Neural progenitor cell (in vitro differentiated cells): ENCODE results near the gene RASA2. TPM values are rescaled to one million over a fixed set of nuclear protein-coding genes. Genes with fewer than 3 reads are reported as not detected.

ENCODE experiments used
- DNase-seq: peaks from one replicate; pipeline ENCODE4 v3.0.0-alpha.2; 2016; ENCODE audit warnings: low spot score
- H2AFZ ChIP-seq: fragments of 200-600 bp; sonication (generic); replicated peaks from 2 replicates; pipeline ENCODE4 v1.6.1; 2016; ENCODE audit warnings: antibody characterized with exemption
- H3F3A ChIP-seq: fragments of 200-600 bp; sonication (generic); 2 replicates; pipeline ENCODE4 v1.6.1; 2016; ENCODE audit warnings: antibody characterized with exemption, low read depth
- H3K27ac ChIP-seq: fragments of 200-600 bp; sonication (generic); 2 replicates; pipeline ENCODE4 v1.5.1; 2016; ENCODE audit warnings: mild to moderate bottlenecking
- H3K27me3 ChIP-seq: fragments of 200-600 bp; sonication (generic); 2 replicates; pipeline ENCODE4 v1.6.1; 2016; ENCODE audit warnings: mild to moderate bottlenecking, moderate library complexity
- H3K36me3 ChIP-seq: fragments of 200-600 bp; sonication (generic); 2 replicates; pipeline ENCODE4 v1.5.1; 2016
- H3K4me1 ChIP-seq: fragments of 200-600 bp; sonication (generic); 2 replicates; pipeline ENCODE4 v1.6.1; 2016; ENCODE audit warnings: mixed run types
- H3K4me2 ChIP-seq: fragments of 200-600 bp; sonication (generic); 2 replicates; pipeline ENCODE4 v1.6.1; 2016
- H3K4me3 ChIP-seq: fragments of 200-600 bp; sonication (generic); 2 replicates; pipeline ENCODE4 v1.5.1; 2016
- H3K79me2 ChIP-seq: fragments of 200-600 bp; sonication (generic); 2 replicates; pipeline ENCODE4 v1.6.1; 2016; ENCODE audit warnings: low read depth
- H3K9ac ChIP-seq: fragments of 200-600 bp; sonication (generic); 2 replicates; pipeline ENCODE4 v1.6.1; 2016
- H3K9me3 ChIP-seq: fragments of 200-600 bp; sonication (generic); 2 replicates; pipeline ENCODE4 v1.5.1; 2016; ENCODE audit warnings: low read depth
- H4K20me1 ChIP-seq: fragments of 200-600 bp; sonication (generic); 2 replicates; pipeline ENCODE4 v1.6.1; 2016; ENCODE audit warnings: low read depth
- H3K27ac Mint-ChIP-seq: 3 replicates; pipeline ENCODE4 v1.8.0; 2021; ENCODE audit warnings: mixed read lengths
- H3K27me3 Mint-ChIP-seq: 2 replicates; pipeline ENCODE4 v1.8.0; 2022; ENCODE audit warnings: low read depth, mild to moderate bottlenecking, inconsistent platforms, moderate library complexity, mixed read lengths; ENCODE audit not compliant: insufficient read depth
- H3K36me3 Mint-ChIP-seq: 3 replicates; pipeline ENCODE4 v1.8.0; 2021; ENCODE audit warnings: mixed read lengths
- H3K4me1 Mint-ChIP-seq: 3 replicates; pipeline ENCODE4 v1.8.0; 2021; ENCODE audit warnings: mixed read lengths
- H3K4me3 Mint-ChIP-seq: 3 replicates; pipeline ENCODE4 v1.8.0; 2021; ENCODE audit warnings: mild to moderate bottlenecking, moderate library complexity, mixed read lengths
- H3K9me3 Mint-ChIP-seq: 3 replicates; pipeline ENCODE4 v1.8.0; 2020; ENCODE audit warnings: mixed read lengths
- EZH2 ChIP-seq: fragments of 200-600 bp; sonication (generic); IDR thresholded peaks from 2 replicates; pipeline ENCODE4 v1.6.1; 2017; ENCODE audit warnings: antibody characterized with exemption, mild to moderate bottlenecking, moderate library complexity
- EZH2phosphoT487 ChIP-seq: fragments of 200-600 bp; sonication (generic); IDR thresholded peaks from 2 replicates; pipeline ENCODE4 v1.6.1; 2017; ENCODE audit warnings: antibody characterized with exemption
- total RNA-seq: library from RNA; depleted of rRNA; stranded (reverse); fragments of >200 nt; gene quantifications from 2 replicates; pipeline ENCODE4 v1.2.3, GENCODE V29; 2015; ENCODE audit warnings: low replicate concordance
- TF ChIP-seq, protein P1 (sequence below): fragments of 200-600 bp; sonication (generic); IDR thresholded peaks from 2 replicates; pipeline ENCODE4 v1.5.1; 2017; ENCODE audit warnings: antibody characterized with exemption, mild to moderate bottlenecking

RASA2 gene
- total RNA-seq, 1 donor from 2014 or later, result 48.4 TPM

DNA sequence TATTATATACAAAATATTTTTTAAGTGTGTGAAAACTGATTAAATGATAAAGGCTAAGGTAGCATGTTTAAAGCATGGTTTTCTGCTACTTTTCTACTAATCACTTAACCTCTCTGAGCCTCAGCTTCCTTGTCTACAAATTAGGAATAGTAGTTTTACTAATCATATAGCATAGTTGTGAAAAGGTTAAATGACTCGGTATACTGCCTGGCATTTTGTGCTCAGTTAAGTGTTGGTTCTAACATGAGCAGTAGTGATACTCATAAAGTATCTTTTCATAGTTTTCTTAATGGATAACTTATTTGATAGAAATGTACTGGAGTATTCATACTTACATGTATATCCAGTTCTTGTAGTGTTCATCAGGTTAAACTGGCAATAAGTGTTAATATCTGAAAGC lies 13.6 kb downstream of the RASA2 start:
- H3K4me3 ChIP-seq, result no peak overlapping the region
- no peaks in the 10 kb centered on the region for H3K4me1 ChIP-seq
- no peaks in the 10 kb centered on the region for H3K9me3 ChIP-seq
- H3K36me3 ChIP-seq, result no peaks in the 10 kb centered on the region
- TF ChIP-seq, protein P1, sequence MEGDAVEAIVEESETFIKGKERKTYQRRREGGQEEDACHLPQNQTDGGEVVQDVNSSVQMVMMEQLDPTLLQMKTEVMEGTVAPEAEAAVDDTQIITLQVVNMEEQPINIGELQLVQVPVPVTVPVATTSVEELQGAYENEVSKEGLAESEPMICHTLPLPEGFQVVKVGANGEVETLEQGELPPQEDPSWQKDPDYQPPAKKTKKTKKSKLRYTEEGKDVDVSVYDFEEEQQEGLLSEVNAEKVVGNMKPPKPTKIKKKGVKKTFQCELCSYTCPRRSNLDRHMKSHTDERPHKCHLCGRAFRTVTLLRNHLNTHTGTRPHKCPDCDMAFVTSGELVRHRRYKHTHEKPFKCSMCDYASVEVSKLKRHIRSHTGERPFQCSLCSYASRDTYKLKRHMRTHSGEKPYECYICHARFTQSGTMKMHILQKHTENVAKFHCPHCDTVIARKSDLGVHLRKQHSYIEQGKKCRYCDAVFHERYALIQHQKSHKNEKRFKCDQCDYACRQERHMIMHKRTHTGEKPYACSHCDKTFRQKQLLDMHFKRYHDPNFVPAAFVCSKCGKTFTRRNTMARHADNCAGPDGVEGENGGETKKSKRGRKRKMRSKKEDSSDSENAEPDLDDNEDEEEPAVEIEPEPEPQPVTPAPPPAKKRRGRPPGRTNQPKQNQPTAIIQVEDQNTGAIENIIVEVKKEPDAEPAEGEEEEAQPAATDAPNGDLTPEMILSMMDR, result no peak
- TF ChIP-seq EZH2phosphoT487 (no peak), EZH2 (no peak)
- no peak overlapping the region for H2AFZ ChIP-seq
- no peak overlapping the region for H3K27ac ChIP-seq
- no peak overlapping the region for H3K27ac Mint-ChIP-seq
- H3K79me2 ChIP-seq, result peaks cover 86% of the 10 kb centered on the region
- H3K27me3 Mint-ChIP-seq, result no peaks in the 10 kb centered on the region
- H3K36me3 Mint-ChIP-seq, result peaks cover 15% of the 10 kb centered on the region
- no peak overlapping the region for H3K9ac ChIP-seq
- peaks cover 25% of the 10 kb centered on the region for H3K9me3 Mint-ChIP-seq
- H3K27me3 ChIP-seq, result no peaks in the 10 kb centered on the region
- no peaks in the 10 kb centered on the region for H3K4me1 Mint-ChIP-seq
- no peak for DNase-seq
- H3F3A ChIP-seq, result no peaks in the 10 kb centered on the region
- no peak overlapping the region for H3K4me3 Mint-ChIP-seq
- H4K20me1 ChIP-seq, result peaks cover 39% of the 10 kb centered on the region
- H3K4me2 ChIP-seq, result no peak overlapping the region

DNA sequence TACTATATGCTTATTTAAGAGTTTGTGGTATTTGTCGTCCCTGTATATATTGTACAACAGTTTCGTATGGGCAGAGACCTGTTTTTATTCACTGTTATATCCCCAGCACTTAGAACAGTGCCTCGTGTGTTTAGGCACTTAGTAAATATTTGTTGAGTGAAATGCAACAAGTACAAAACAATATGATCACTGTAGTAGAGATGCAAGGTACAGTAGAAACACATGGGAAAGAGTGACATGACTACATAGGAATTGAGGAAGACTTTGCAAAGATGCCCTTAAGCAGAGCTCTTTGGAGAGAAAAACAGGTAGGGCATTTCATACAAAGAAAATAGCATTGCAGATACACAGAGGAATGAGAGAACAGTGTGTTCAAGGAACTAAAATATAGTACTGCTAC lies 18.3 kb downstream of the RASA2 start:
- Mint-ChIP-seq H3K4me3 (no peak overlapping the region), H3K9me3 (peaks cover under 1% of the 10 kb centered on the region), H3K27ac (no peak overlapping the region), H3K4me1 (no peaks in the 10 kb centered on the region), H3K27me3 (no peaks in the 10 kb centered on the region), H3K36me3 (peaks cover 7% of the 10 kb centered on the region)
- Histone ChIP-seq H2AFZ (no peak overlapping the region), H3K9me3 (no peaks in the 10 kb centered on the region), H4K20me1 (peaks cover 47% of the 10 kb centered on the region), H3K4me2 (no peak overlapping the region), H3K4me3 (no peak overlapping the region), H3F3A (no peaks in the 10 kb centered on the region), H3K27me3 (no peaks in the 10 kb centered on the region), H3K9ac (no peak overlapping the region), H3K27ac (no peak overlapping the region), H3K36me3 (no peaks in the 10 kb centered on the region), H3K4me1 (no peaks in the 10 kb centered on the region), H3K79me2 (peaks cover 89% of the 10 kb centered on the region)
- no peak for DNase-seq
- TF ChIP-seq EZH2phosphoT487 (no peak), EZH2 (no peak)
- TF ChIP-seq, protein P1, result no peak

DNA sequence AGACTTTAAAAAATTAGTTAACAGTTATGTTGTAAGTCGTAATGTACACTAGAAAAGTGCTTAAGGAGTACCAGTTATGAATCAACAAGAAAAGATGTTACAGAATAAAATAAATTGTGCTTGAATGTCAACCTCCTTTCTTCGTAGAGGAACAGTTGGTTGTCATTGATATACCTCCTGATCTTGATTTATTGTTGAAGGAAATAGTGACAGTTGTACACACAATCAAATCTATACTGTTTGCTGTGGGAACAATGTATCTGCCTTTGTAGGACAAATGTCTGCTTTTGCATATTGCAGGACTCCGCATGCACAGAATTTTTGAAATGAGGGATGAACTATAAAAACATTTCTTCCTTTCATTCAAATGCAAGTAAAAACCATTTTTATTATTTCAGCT lies 19.2 kb downstream of the RASA2 start:
- peaks cover 89% of the 10 kb centered on the region for H3K79me2 ChIP-seq
- peaks cover 47% of the 10 kb centered on the region for H4K20me1 ChIP-seq
- H3K4me2 ChIP-seq, result no peak overlapping the region
- no peak overlapping the region for H3K4me3 Mint-ChIP-seq
- no peaks in the 10 kb centered on the region for H3K27me3 ChIP-seq
- no peak overlapping the region for H2AFZ ChIP-seq
- H3K27me3 Mint-ChIP-seq, result no peaks in the 10 kb centered on the region
- H3K27ac ChIP-seq, result no peak overlapping the region
- no peak overlapping the region for H3K9ac ChIP-seq
- H3K36me3 ChIP-seq, result no peaks in the 10 kb centered on the region
- no peak overlapping the region for H3K27ac Mint-ChIP-seq
- H3K9me3 ChIP-seq, result no peaks in the 10 kb centered on the region
- H3F3A ChIP-seq, result no peaks in the 10 kb centered on the region
- TF ChIP-seq EZH2phosphoT487 (no peak), EZH2 (no peak)
- TF ChIP-seq, protein P1, result no peak
- no peak for DNase-seq
- no peak overlapping the region for H3K4me3 ChIP-seq
- H3K4me1 ChIP-seq, result no peaks in the 10 kb centered on the region
- no peaks in the 10 kb centered on the region for H3K9me3 Mint-ChIP-seq
- no peaks in the 10 kb centered on the region for H3K4me1 Mint-ChIP-seq
- H3K36me3 Mint-ChIP-seq, result peaks cover 7% of the 10 kb centered on the region
